Activated T-cell treated with anti-CD3 and anti-CD28 coated beads, Interleukin-2, amount 50 U/mL, for 72 hours (primary cell): ENCODE data around the gene PTPRZ1. TPM values are rescaled to one million over a fixed set of nuclear protein-coding genes. Genes with fewer than 3 reads are reported as not detected.

Experiments
- ATAC-seq, 2 donors: fragments of 150-1000 bp; cut with Tn5 transposase; replicated peaks in 1 of 2; 2 replicates each; pipeline ENCODE4 v1.10.0; 2021; ENCODE audit warnings: moderate library complexity in 2 of 2, mild to moderate bottlenecking in 1 of 2
- DNase-seq, 2 donors: peaks; one replicate each; pipeline ENCODE4 v3.0.0; 2021 to 2022; ENCODE audit warnings: mixed read lengths in 1 of 2
- H3K27ac Mint-ChIP-seq: one replicate; pipeline ENCODE4 v1.8.0; 2022; ENCODE audit warnings: mild to moderate bottlenecking, moderate library complexity, mixed read lengths
- H3K27me3 Mint-ChIP-seq: one replicate; pipeline ENCODE4 v1.8.0; 2022; ENCODE audit warnings: low read depth, mixed read lengths
- H3K36me3 Mint-ChIP-seq, 2 donors: one replicate each; pipeline ENCODE4 v1.8.0; 2022; ENCODE audit warnings: mixed read lengths in 2 of 2, mild to moderate bottlenecking in 1 of 2; ENCODE audit not compliant: insufficient read depth in 2 of 2
- H3K4me1 Mint-ChIP-seq: one replicate; pipeline ENCODE4 v1.8.0; 2022; ENCODE audit warnings: low read depth, mixed read lengths
- H3K4me3 Mint-ChIP-seq, 2 donors: one replicate each; pipeline ENCODE4 v1.8.0; 2022; ENCODE audit warnings: mild to moderate bottlenecking in 2 of 2, mixed read lengths in 2 of 2, moderate library complexity in 2 of 2
- H3K9me3 Mint-ChIP-seq, 2 donors: one replicate each; pipeline ENCODE4 v1.8.0; 2022; ENCODE audit warnings: mixed read lengths in 2 of 2
- total RNA-seq, 2 donors: library from RNA; stranded (reverse); gene quantifications; one replicate each; pipeline ENCODE4 v1.2.3, GENCODE V29; 2022

Gene PTPRZ1
- total RNA-seq, 2 donors from 2014 or later, result not detected

- no peaks in the 10 kb centered on the region for H3K27me3 Mint-ChIP-seq
- H3K4me1 Mint-ChIP-seq, result no peaks in the 10 kb centered on the region
- DNase-seq, result no peak
- no peaks in the 10 kb centered on the region for H3K36me3 Mint-ChIP-seq
- no peaks in the 10 kb centered on the region for H3K9me3 Mint-ChIP-seq
- no peak for ATAC-seq
- no peak overlapping the region for H3K4me3 Mint-ChIP-seq
- H3K27ac Mint-ChIP-seq, result no peak overlapping the region
Measured at GRCh38 chr7:122054393-122054792, 181.4 kb downstream of the PTPRZ1 start.

DNA sequence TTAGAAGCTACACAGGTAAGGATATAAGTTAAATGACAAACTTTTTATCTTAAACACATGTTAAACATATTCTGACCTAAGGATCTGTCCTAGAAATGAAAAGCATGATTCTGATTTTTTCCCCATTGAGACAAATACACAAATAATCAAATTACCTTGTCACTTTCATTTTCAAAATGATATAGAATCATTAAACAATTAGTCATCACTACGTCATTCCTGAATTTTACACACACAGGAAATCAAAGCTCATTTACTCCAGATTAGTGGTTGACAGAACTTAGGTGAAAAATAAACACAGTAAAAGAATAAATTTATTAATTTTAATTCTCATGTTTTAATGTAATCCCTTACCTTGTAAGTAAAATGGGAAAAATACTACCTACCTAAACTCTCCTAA lies 182.1 kb downstream of the PTPRZ1 start:
- H3K9me3 Mint-ChIP-seq, result no peaks in the 10 kb centered on the region
- DNase-seq, result no peak
- no peak overlapping the region for H3K27ac Mint-ChIP-seq
- H3K36me3 Mint-ChIP-seq, result no peaks in the 10 kb centered on the region
- H3K27me3 Mint-ChIP-seq, result no peaks in the 10 kb centered on the region
- H3K4me3 Mint-ChIP-seq, result no peak overlapping the region
- ATAC-seq, result no peak
- H3K4me1 Mint-ChIP-seq, result no peaks in the 10 kb centered on the region

- no peak for ATAC-seq
- Mint-ChIP-seq H3K36me3 (no peaks in the 10 kb centered on the region), H3K4me1 (no peaks in the 10 kb centered on the region)
Measured at GRCh38 chr7:122056977-122057376, 184.0 kb downstream of the PTPRZ1 start.

DNA sequence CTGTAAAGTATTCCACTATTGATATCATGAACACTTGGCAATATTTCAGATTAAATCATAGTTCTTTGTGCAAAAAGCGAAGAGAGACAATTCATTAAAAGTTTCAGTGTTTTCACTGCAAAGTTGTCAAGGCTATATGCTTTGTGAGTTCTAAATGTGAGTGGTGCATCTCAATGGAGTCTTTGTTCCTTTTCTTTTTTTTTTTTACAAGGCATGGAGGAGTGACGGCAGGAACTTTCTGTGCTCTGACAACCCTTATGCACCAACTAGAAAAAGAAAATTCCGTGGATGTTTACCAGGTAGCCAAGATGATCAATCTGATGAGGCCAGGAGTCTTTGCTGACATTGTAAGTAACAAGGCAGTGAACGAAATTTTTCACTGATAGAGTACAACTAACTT lies 186.6 kb downstream of the PTPRZ1 start:
- ATAC-seq (no peak), DNase-seq (no peak)
- Mint-ChIP-seq H3K36me3 (no peaks in the 10 kb centered on the region), H3K27ac (no peak overlapping the region), H3K27me3 (no peaks in the 10 kb centered on the region), H3K9me3 (no peaks in the 10 kb centered on the region), H3K4me1 (no peaks in the 10 kb centered on the region), H3K4me3 (no peak overlapping the region)

More at GRCh38 chr7:122056977-122057376, 184.0 kb downstream of the PTPRZ1 start:
- no peak for DNase-seq
- H3K27ac Mint-ChIP-seq, result no peak overlapping the region
- no peak overlapping the region for H3K4me3 Mint-ChIP-seq
- no peaks in the 10 kb centered on the region for H3K27me3 Mint-ChIP-seq
- H3K9me3 Mint-ChIP-seq, result no peaks in the 10 kb centered on the region

DNA sequence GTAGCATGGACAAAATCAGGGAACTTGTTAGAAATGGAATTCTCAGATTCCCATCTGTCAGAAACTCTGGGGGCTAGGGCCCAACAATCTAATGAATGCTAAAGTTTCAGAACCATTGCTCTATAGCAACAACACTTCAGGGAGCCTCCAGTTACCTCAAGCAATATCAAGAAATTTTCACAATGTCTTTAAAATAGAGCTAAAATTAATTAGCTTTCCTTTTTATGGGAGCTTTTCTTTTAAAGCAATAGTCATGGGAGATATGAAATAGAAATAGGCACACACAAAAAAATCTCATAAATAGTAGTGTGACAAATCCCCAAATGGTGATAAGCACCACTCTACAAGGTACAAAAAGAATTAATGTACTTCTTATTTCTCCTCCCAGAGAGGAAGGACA lies 190.2 kb downstream of the PTPRZ1 start:
- H3K4me1 Mint-ChIP-seq, result no peaks in the 10 kb centered on the region
- H3K4me3 Mint-ChIP-seq, result no peak overlapping the region
- ATAC-seq (no peak), DNase-seq (no peak)
- H3K27me3 Mint-ChIP-seq, result no peaks in the 10 kb centered on the region
- no peak overlapping the region for H3K27ac Mint-ChIP-seq
- H3K9me3 Mint-ChIP-seq, result no peaks in the 10 kb centered on the region
- no peaks in the 10 kb centered on the region for H3K36me3 Mint-ChIP-seq

- no peak for ATAC-seq
- no peaks in the 10 kb centered on the region for H3K9me3 Mint-ChIP-seq
- no peaks in the 10 kb centered on the region for H3K36me3 Mint-ChIP-seq
- H3K27me3 Mint-ChIP-seq, result no peaks in the 10 kb centered on the region
- DNase-seq, result no peak
- H3K27ac Mint-ChIP-seq, result no peak overlapping the region
- H3K4me3 Mint-ChIP-seq, result no peak overlapping the region
- no peaks in the 10 kb centered on the region for H3K4me1 Mint-ChIP-seq
Measured at GRCh38 chr7:122064971-122065370, 192.0 kb downstream of the PTPRZ1 start.

GRCh38 chr7:122067077-122067476 lies 194.1 kb downstream of the PTPRZ1 start:
- ATAC-seq (no peak), DNase-seq (no peak)
- Mint-ChIP-seq H3K27me3 (no peaks in the 10 kb centered on the region), H3K36me3 (no peaks in the 10 kb centered on the region), H3K4me3 (no peak overlapping the region), H3K27ac (no peak overlapping the region), H3K4me1 (no peaks in the 10 kb centered on the region), H3K9me3 (no peaks in the 10 kb centered on the region)

DNA sequence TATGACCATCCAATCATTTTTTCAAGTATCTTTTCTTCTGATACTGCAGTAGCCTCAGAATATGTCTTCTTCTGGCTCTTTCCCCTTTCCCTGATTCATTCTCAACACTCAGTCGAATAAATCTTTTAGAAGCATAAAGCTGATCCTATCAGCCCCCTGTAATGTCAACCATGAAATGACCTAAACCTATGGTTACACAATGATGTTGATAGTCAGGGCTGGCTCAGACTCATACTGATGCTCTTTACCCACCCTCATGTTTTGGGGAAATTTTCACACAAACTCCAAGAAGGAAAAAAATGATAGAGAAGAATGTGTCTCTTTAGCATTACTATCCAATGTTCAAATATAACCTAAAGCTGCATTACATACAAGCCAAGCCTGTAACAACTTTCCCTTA lies 195.1 kb downstream of the PTPRZ1 start:
- DNase-seq (no peak), ATAC-seq (no peak)
- no peaks in the 10 kb centered on the region for H3K9me3 Mint-ChIP-seq
- H3K27me3 Mint-ChIP-seq, result no peaks in the 10 kb centered on the region
- H3K4me1 Mint-ChIP-seq, result no peaks in the 10 kb centered on the region
- no peaks in the 10 kb centered on the region for H3K36me3 Mint-ChIP-seq
- no peak overlapping the region for H3K27ac Mint-ChIP-seq
- H3K4me3 Mint-ChIP-seq, result no peak overlapping the region

DNA sequence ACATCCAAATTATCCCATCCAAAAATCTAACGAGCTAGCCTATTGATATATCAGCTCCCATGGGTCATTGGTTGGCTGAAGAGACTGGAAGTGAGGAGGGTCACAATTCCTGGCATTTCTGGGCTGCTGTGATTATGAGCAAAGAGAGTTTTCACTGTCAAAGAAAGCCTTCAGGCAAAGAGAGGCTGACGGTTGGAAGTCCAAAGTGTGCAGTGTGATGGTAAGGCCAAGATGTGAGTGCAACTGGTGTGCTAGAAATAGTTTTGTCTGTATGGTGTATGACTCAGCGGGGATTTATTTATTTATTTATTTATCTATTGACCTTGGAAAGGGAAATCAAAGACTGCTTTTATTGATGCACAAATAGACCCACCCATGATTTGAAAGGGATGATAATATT lies 196.0 kb downstream of the PTPRZ1 start:
- Mint-ChIP-seq H3K27ac (no peak overlapping the region), H3K27me3 (no peaks in the 10 kb centered on the region), H3K9me3 (no peaks in the 10 kb centered on the region), H3K36me3 (no peaks in the 10 kb centered on the region), H3K4me1 (no peaks in the 10 kb centered on the region), H3K4me3 (no peak overlapping the region)
- ATAC-seq (no peak), DNase-seq (no peak)

DNA sequence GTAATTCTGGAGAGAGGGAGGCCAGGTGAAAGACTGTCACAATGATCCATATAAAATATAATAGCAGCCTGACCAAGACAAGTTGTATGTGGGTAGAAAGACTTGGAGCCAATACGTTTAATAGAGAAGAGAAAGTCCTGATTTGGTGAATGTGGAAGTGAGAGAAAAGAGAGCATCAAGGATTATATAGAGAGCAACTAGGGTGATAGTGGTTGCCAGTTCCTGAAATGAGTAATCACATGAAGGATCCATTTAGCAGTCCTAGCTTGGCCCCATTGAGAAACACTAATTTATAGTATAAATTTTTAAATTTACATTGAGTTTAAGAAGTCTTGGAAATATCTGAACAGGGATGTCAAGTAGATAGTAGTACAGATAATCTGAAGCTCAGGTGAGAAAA lies 197.1 kb downstream of the PTPRZ1 start:
- ATAC-seq (no peak), DNase-seq (no peak)
- no peaks in the 10 kb centered on the region for H3K36me3 Mint-ChIP-seq
- no peaks in the 10 kb centered on the region for H3K27me3 Mint-ChIP-seq
- H3K9me3 Mint-ChIP-seq, result no peaks in the 10 kb centered on the region
- H3K4me1 Mint-ChIP-seq, result no peaks in the 10 kb centered on the region
- H3K4me3 Mint-ChIP-seq, result no peak overlapping the region
- H3K27ac Mint-ChIP-seq, result no peak overlapping the region

DNA sequence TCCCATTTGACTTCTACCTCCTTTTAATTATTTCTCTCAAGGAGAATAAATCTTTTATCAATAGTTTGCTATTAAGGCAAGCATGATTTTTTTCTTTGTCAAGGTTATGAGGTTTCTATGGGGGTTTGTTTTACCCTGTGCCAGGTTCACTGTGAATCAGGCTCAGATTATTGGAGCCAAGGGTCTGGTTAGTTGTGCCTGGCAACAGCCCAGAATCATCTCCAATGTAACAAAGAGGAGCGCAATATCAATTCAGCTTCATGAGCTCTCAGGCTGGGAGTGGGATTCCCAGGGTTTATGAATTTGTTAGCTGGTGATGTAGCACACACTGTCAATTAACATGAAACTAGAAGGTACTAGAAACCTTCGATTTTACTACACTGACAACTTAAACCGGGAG lies 197.9 kb downstream of the PTPRZ1 start:
- DNase-seq (no peak), ATAC-seq (no peak)
- no peaks in the 10 kb centered on the region for H3K27me3 Mint-ChIP-seq
- no peak overlapping the region for H3K4me3 Mint-ChIP-seq
- H3K27ac Mint-ChIP-seq, result no peak overlapping the region
- H3K36me3 Mint-ChIP-seq, result no peaks in the 10 kb centered on the region
- no peaks in the 10 kb centered on the region for H3K9me3 Mint-ChIP-seq
- H3K4me1 Mint-ChIP-seq, result no peaks in the 10 kb centered on the region

DNA sequence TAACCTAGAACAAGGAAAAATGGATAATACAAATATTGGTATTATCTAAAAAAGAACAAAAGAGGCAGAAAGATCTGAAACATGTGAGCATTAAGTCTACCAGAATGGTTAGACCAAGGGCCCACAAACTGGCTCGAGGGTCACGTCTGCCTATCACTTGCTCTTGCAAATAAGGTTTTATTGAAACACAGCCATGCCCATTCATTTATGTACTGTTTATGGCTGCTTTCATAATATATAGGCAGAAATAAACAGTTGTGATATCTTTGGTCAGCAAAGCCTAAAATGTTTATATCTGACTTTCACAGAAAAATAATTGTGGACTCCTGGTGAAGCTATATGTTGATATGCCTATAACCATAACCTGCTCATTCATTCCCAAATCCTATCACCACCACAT lies 199.3 kb downstream of the PTPRZ1 start:
- ATAC-seq, result no peak
- Mint-ChIP-seq H3K4me3 (no peak overlapping the region), H3K27ac (no peak overlapping the region), H3K4me1 (no peaks in the 10 kb centered on the region), H3K36me3 (no peaks in the 10 kb centered on the region), H3K9me3 (no peaks in the 10 kb centered on the region), H3K27me3 (no peaks in the 10 kb centered on the region)
- no peak for DNase-seq

- H3K4me1 Mint-ChIP-seq, result no peaks in the 10 kb centered on the region
- H3K36me3 Mint-ChIP-seq, result peaks cover 0 to 2% of the 10 kb centered on the region in 2 donors
- H3K27me3 Mint-ChIP-seq, result no peaks in the 10 kb centered on the region
- no peaks in the 10 kb centered on the region for H3K9me3 Mint-ChIP-seq
- no peak overlapping the region for H3K27ac Mint-ChIP-seq
- H3K4me3 Mint-ChIP-seq, result no peak overlapping the region
- DNase-seq (no peak), ATAC-seq (no peak)
Measured at GRCh38 chr7:122072924-122073599, 200.1 kb downstream of the PTPRZ1 start.

GRCh38 chr7:122073635-122074034 lies 200.7 kb downstream of the PTPRZ1 start:
- Mint-ChIP-seq H3K9me3 (no peaks in the 10 kb centered on the region), H3K27me3 (no peaks in the 10 kb centered on the region), H3K36me3 (peaks cover 0 to 2% of the 10 kb centered on the region in 2 donors), H3K4me3 (no peak overlapping the region), H3K4me1 (no peaks in the 10 kb centered on the region), H3K27ac (no peak overlapping the region)
- ATAC-seq (no peak), DNase-seq (no peak)
